ENCODE data around the gene HDAC4.

Gene HDAC4

DNA sequence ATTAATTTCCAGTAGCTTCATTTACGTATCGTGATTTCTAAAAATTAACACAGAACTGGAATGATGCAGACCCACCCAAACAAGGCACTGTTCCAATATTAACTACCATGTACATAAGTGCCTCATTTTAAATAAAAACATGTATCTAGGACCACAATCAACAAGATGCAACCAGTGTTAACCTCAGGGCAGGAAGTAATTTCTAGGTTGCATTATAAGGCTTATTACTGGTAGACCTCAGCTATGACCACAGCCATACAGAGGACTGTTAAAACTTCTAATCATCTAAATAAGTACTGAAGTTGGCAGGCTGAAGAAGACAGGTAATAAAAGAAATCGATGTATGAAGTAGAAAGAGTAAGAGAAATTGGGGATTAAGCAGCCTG lies 262.9 kb downstream of the HDAC4 start:
- CTCF ChIA-PET, result no interaction called here
- Histone ChIP-seq H3K27ac (ENCODE audit: extremely low read depth, low read depth, low read length) (no peak overlapping the region), H3K4me3 (ENCODE audit: low read depth, low read length) (no peak overlapping the region), H3K36me3 (ENCODE audit: control insufficient read depth in 2 of 2, insufficient read depth in 1 of 2, low read length in 2 of 2) (peaks cover 0 to 42% of the 10 kb centered on the region in 2 experiments; a peak in 1 of 3 replicates), H3K9me3 (ENCODE audit: control insufficient read depth, insufficient read depth, low read depth, low read length) (no peaks in the 10 kb centered on the region), H3K4me1 (ENCODE audit: control insufficient read depth, insufficient read depth, low read length) (no peaks in the 10 kb centered on the region)
- TF ChIP-seq ZNF561 (tag by site-specific recombination; IDR thresholded peaks at IDR 0.05; ENCODE audit: borderline replicate concordance), result no peak
- POLR2A ChIA-PET, result no interaction called here

DNA sequence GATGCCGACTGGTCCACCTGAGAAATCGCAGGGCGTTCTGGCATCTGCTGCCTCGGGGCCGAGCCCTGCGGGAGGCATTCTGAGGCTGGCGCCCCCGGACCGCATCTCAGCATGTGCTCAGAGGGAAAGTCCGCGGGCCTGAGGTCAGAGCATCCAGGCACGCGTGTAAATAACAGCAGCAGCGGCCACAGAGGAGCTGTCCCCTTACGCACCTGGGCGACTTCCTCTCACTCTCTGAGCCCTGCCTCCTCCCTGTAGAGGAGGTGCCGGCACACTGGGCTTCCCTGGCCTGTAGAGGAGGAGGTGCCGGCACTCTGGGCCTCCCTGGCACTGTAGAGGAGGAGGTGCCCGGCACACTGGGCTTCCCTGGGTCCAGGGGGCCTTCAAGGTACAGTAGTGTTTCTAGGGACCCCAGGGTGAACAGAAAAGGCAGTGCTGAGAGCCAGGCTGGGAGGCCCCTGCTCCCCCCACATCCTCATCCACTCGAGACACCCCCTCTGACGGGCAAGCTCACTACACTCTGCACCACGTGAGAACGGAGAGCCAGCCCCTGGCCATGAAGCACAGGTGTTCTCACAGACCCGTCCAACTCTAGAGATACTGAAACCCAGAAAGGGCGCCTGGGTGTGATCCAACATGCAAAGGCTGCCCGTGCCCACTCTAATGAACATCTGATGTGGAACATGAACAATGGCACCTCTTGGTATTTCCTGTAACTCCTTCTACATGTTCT lies 263.5 kb downstream of the HDAC4 start:
- ChIA-PET CTCF (no interaction called here), POLR2A (no interaction called here)
- TF ChIP-seq ZNF140 (tag by site-specific recombination; IDR thresholded peaks at IDR 0.05) (no peak), ZNF174 (tag by site-specific recombination; IDR thresholded peaks at IDR 0.05) (no peak), ZNF114 (tag by site-specific recombination; IDR thresholded peaks at IDR 0.05) (no peak), ZNF398 (tag by site-specific recombination; IDR thresholded peaks at IDR 0.05) (no peak), ZNF596 (tag by site-specific recombination; IDR thresholded peaks at IDR 0.05) (no peak), ZNF214 (tag by site-specific recombination; IDR thresholded peaks at IDR 0.05; ENCODE audit: borderline replicate concordance) (no peak), GLI2 (tag by site-specific recombination; IDR thresholded peaks at IDR 0.05; ENCODE audit: borderline replicate concordance, low read depth) (no peak), ZBTB7A (tag by site-specific recombination; IDR thresholded peaks at IDR 0.05; ENCODE audit: low read depth) (no peak), ZNF133 (tag by site-specific recombination; IDR thresholded peaks at IDR 0.05) (no peak), ZNF311 (tag by site-specific recombination; IDR thresholded peaks at IDR 0.05; ENCODE audit: borderline replicate concordance) (no peak), ZNF558 (tag by site-specific recombination; IDR thresholded peaks at IDR 0.05) (no peak), KLF9 (tag by site-specific recombination; IDR thresholded peaks at IDR 0.05; ENCODE audit: low read depth) (no peak), ZNF155 (tag by site-specific recombination; IDR thresholded peaks at IDR 0.05) (no peak), ZFP3 (tag by site-specific recombination; IDR thresholded peaks at IDR 0.05; ENCODE audit: low read depth) (no peak)
- no peak overlapping the region for H3K27ac ChIP-seq (ENCODE audit: extremely low read depth, low read depth, low read length)
- no peaks in the 10 kb centered on the region for H3K4me1 ChIP-seq (ENCODE audit: control insufficient read depth, insufficient read depth, low read length)
- H3K36me3 ChIP-seq (ENCODE audit: control insufficient read depth in 2 of 2, insufficient read depth in 1 of 2, low read length in 2 of 2), result peaks cover 0 to 37% of the 10 kb centered on the region in 2 experiments; a peak in 1 of 3 replicates
- H3K9me3 ChIP-seq (ENCODE audit: control insufficient read depth, insufficient read depth, low read depth, low read length), result no peaks in the 10 kb centered on the region
- no peak overlapping the region for H3K4me3 ChIP-seq (ENCODE audit: low read depth, low read length)

GRCh38 chr2:239136762-239137161 lies 264.1 kb downstream of the HDAC4 start:
- ChIA-PET POLR2A (no interaction called here), CTCF (no interaction called here)
- Histone ChIP-seq H3K4me1 (ENCODE audit: control insufficient read depth, insufficient read depth, low read length) (no peaks in the 10 kb centered on the region), H3K27ac (ENCODE audit: extremely low read depth, low read depth, low read length) (no peak overlapping the region), H3K36me3 (ENCODE audit: control insufficient read depth in 2 of 2, insufficient read depth in 1 of 2, low read length in 2 of 2) (peaks cover 0 to 36% of the 10 kb centered on the region in 2 experiments; a peak in 1 of 3 replicates), H3K4me3 (ENCODE audit: low read depth, low read length) (no peak overlapping the region), H3K9me3 (ENCODE audit: control insufficient read depth, insufficient read depth, low read depth, low read length) (no peaks in the 10 kb centered on the region)
- TF ChIP-seq SCRT1 (tag by site-specific recombination; IDR thresholded peaks at IDR 0.05; ENCODE audit: borderline replicate concordance) (no peak), ZNF335 (tag by site-specific recombination; conservative IDR thresholded peaks at IDR 0.05) (no peak), HOXD13 (CRISPR knock-in tag; IDR thresholded peaks at IDR 0.05; ENCODE audit: borderline replicate concordance) (no peak), WT1 (tag by site-specific recombination; IDR thresholded peaks at IDR 0.05) (no peak), ZNF48 (tag by site-specific recombination; IDR thresholded peaks at IDR 0.05) (no peak), KLF8 (tag by site-specific recombination; IDR thresholded peaks at IDR 0.05) (no peak), ZNF174 (tag by site-specific recombination; IDR thresholded peaks at IDR 0.05) (no peak), ZNF473 (tag by site-specific recombination; IDR thresholded peaks at IDR 0.05) (no peak), ZNF600 (tag by site-specific recombination; IDR thresholded peaks at IDR 0.05) (no peak), ZNF24 (tag by site-specific recombination; IDR thresholded peaks at IDR 0.05) (no peak), ZNF785 (tag by site-specific recombination; IDR thresholded peaks at IDR 0.05) (no peak), ZEB2 (tag by site-specific recombination; IDR thresholded peaks at IDR 0.05) (no peak), GLI4 (tag by site-specific recombination; IDR thresholded peaks at IDR 0.05) (no peak), KLF10 (tag by site-specific recombination; IDR thresholded peaks at IDR 0.05) (no peak), ZNF843 (tag by site-specific recombination; IDR thresholded peaks at IDR 0.05) (no peak), ZNF629 (tag by site-specific recombination; IDR thresholded peaks at IDR 0.05) (no peak), KLF17 (tag by site-specific recombination; IDR thresholded peaks at IDR 0.05) (no peak)
